ENCODE results near the gene PDE4B. TPM values are rescaled to one million over a fixed set of nuclear protein-coding genes. Genes with fewer than 3 reads are reported as not detected.
"Not testable (repeated sequence)": the region's sequence is repeated elsewhere in the genome, so short reads cannot be mapped to it uniquely, and the experiment has no call there.

The PDE4B gene
- total RNA-seq, 1 experiment from 2014 or later: 83.5 TPM

GRCh38 chr1:65948609-65949229 lies 156.0 kb downstream of the PDE4B start:
- peak; percentile 36 for DNase-seq (ENCODE audit: extremely low read depth, low read depth)

GRCh38 chr1:65949230-65949626 lies 156.5 kb downstream of the PDE4B start:
- no peak for DNase-seq (ENCODE audit: extremely low read depth, low read depth)

GRCh38 chr1:65949933-65950332 lies 157.2 kb downstream of the PDE4B start:
- no peak for DNase-seq (ENCODE audit: extremely low read depth, low read depth)

GRCh38 chr1:65952696-65953095 lies 160.0 kb downstream of the PDE4B start:
- DNase-seq (ENCODE audit: extremely low read depth, low read depth): no peak

GRCh38 chr1:65953170-65953569 lies 160.5 kb downstream of the PDE4B start:
- DNase-seq (ENCODE audit: extremely low read depth, low read depth): no peak

- DNase-seq (ENCODE audit: extremely low read depth, low read depth): peak; percentile 9
These were observed 162.4 kb downstream of the PDE4B start for GRCh38 chr1:65955071-65955470.

- DNase-seq (ENCODE audit: extremely low read depth, low read depth): no peak
These were observed 162.8 kb downstream of the PDE4B start for GRCh38 chr1:65955503-65955902.

GRCh38 chr1:65958561-65959350 lies 166.1 kb downstream of the PDE4B start:
- DNase-seq (ENCODE audit: extremely low read depth, low read depth): peak; percentile 65

- DNase-seq (ENCODE audit: extremely low read depth, low read depth): no peak
These were observed 167.3 kb downstream of the PDE4B start for GRCh38 chr1:65959896-65960567.

- no peak for DNase-seq (ENCODE audit: extremely low read depth, low read depth)
These were observed 170.6 kb downstream of the PDE4B start for GRCh38 chr1:65963156-65963888.

- DNase-seq (ENCODE audit: extremely low read depth, low read depth): no peak
These were observed 171.4 kb downstream of the PDE4B start for GRCh38 chr1:65964123-65964522.

GRCh38 chr1:65965112-65965996 lies 172.7 kb downstream of the PDE4B start:
- DNase-seq (ENCODE audit: extremely low read depth, low read depth): no peak

GRCh38 chr1:65967492-65967891 lies 174.8 kb downstream of the PDE4B start:
- not testable (repeated sequence) for DNase-seq (ENCODE audit: extremely low read depth, low read depth)

GRCh38 chr1:65971547-65971946 lies 178.9 kb downstream of the PDE4B start:
- DNase-seq (ENCODE audit: extremely low read depth, low read depth): no peak

GRCh38 chr1:65975708-65976107 lies 183.0 kb downstream of the PDE4B start:
- DNase-seq (ENCODE audit: extremely low read depth, low read depth): no peak

- peak; percentile 48 for DNase-seq (ENCODE audit: extremely low read depth, low read depth)
These were observed 186.7 kb downstream of the PDE4B start for GRCh38 chr1:65979136-65980044.

- no peak for DNase-seq (ENCODE audit: extremely low read depth, low read depth)
These were observed 187.5 kb downstream of the PDE4B start for GRCh38 chr1:65980237-65980636.

- DNase-seq (ENCODE audit: extremely low read depth, low read depth): no peak
These were observed 190.8 kb downstream of the PDE4B start for GRCh38 chr1:65983500-65983899.

All from NCI-H460 (cell line).